ENCODE data around the gene RASGRF1. TPM values are rescaled to one million over a fixed set of nuclear protein-coding genes. Genes with fewer than 3 reads are reported as not detected.

RASGRF1 gene
- total RNA-seq, 1 donor from 2014 or later, result 0.48 TPM

GRCh38 chr15:79083154-79083553 is 7.4 kb downstream of the RASGRF1 start:
- Mint-ChIP-seq H3K4me1 (ENCODE audit: unreplicated experiment) (no peaks in the 10 kb centered on the region), H3K4me3 (ENCODE audit: unreplicated experiment) (no peak overlapping the region), H3K9me3 (ENCODE audit: unreplicated experiment) (no peaks in the 10 kb centered on the region), H3K27ac (ENCODE audit: unreplicated experiment) (no peak overlapping the region), H3K27me3 (ENCODE audit: unreplicated experiment) (peaks cover 65% of the 10 kb centered on the region), H3K36me3 (ENCODE audit: unreplicated experiment) (no peaks in the 10 kb centered on the region)
- no peak for TF ChIP-seq CTCF (IDR thresholded peaks at IDR 0.05)
- no peak for DNase-seq (ENCODE audit: extremely low spot score, unreplicated experiment)

GRCh38 chr15:79082363-79083070 is 8.1 kb downstream of the RASGRF1 start:
- no peak overlapping the region for H3K27ac Mint-ChIP-seq (ENCODE audit: unreplicated experiment)
- no peaks in the 10 kb centered on the region for H3K36me3 Mint-ChIP-seq (ENCODE audit: unreplicated experiment)
- H3K27me3 Mint-ChIP-seq (ENCODE audit: unreplicated experiment), result peaks cover 60% of the 10 kb centered on the region
- DNase-seq (ENCODE audit: extremely low spot score, unreplicated experiment), result no peak
- H3K4me1 Mint-ChIP-seq (ENCODE audit: unreplicated experiment), result no peaks in the 10 kb centered on the region
- H3K9me3 Mint-ChIP-seq (ENCODE audit: unreplicated experiment), result no peaks in the 10 kb centered on the region
- TF ChIP-seq CTCF (IDR thresholded peaks at IDR 0.05), result no peak
- no peak overlapping the region for H3K4me3 Mint-ChIP-seq (ENCODE audit: unreplicated experiment)

GRCh38 chr15:79078763-79079410 is 11.7 kb downstream of the RASGRF1 start:
- Mint-ChIP-seq H3K27me3 (ENCODE audit: unreplicated experiment) (peaks cover 26% of the 10 kb centered on the region), H3K4me1 (ENCODE audit: unreplicated experiment) (no peaks in the 10 kb centered on the region), H3K4me3 (ENCODE audit: unreplicated experiment) (no peak overlapping the region), H3K27ac (ENCODE audit: unreplicated experiment) (no peak overlapping the region), H3K36me3 (ENCODE audit: unreplicated experiment) (no peaks in the 10 kb centered on the region), H3K9me3 (ENCODE audit: unreplicated experiment) (no peaks in the 10 kb centered on the region)
- no peak for TF ChIP-seq CTCF (IDR thresholded peaks at IDR 0.05)
- no peak for DNase-seq (ENCODE audit: extremely low spot score, unreplicated experiment)

GRCh38 chr15:79078003-79078402 is 12.6 kb downstream of the RASGRF1 start:
- Mint-ChIP-seq H3K27ac (ENCODE audit: unreplicated experiment) (no peak overlapping the region), H3K9me3 (ENCODE audit: unreplicated experiment) (no peaks in the 10 kb centered on the region), H3K36me3 (ENCODE audit: unreplicated experiment) (no peaks in the 10 kb centered on the region), H3K27me3 (ENCODE audit: unreplicated experiment) (peaks cover 18% of the 10 kb centered on the region), H3K4me1 (ENCODE audit: unreplicated experiment) (no peaks in the 10 kb centered on the region), H3K4me3 (ENCODE audit: unreplicated experiment) (no peak overlapping the region)
- no peak for TF ChIP-seq CTCF (IDR thresholded peaks at IDR 0.05)
- DNase-seq (ENCODE audit: extremely low spot score, unreplicated experiment), result no peak

GRCh38 chr15:79076661-79077060 is 13.9 kb downstream of the RASGRF1 start:
- Mint-ChIP-seq H3K27me3 (ENCODE audit: unreplicated experiment) (peaks cover 13% of the 10 kb centered on the region), H3K9me3 (ENCODE audit: unreplicated experiment) (no peaks in the 10 kb centered on the region), H3K36me3 (ENCODE audit: unreplicated experiment) (no peaks in the 10 kb centered on the region), H3K27ac (ENCODE audit: unreplicated experiment) (no peak overlapping the region), H3K4me3 (ENCODE audit: unreplicated experiment) (no peak overlapping the region), H3K4me1 (ENCODE audit: unreplicated experiment) (no peaks in the 10 kb centered on the region)
- DNase-seq (ENCODE audit: extremely low spot score, unreplicated experiment), result no peak
- TF ChIP-seq CTCF (IDR thresholded peaks at IDR 0.05), result no peak
